Stimulated activated CD8-positive, alpha-beta memory T cell treated with anti-CD3 and anti-CD28 coated beads, Interleukin-4, amount 100 ng/mL, for 24 hours (primary cell): ENCODE data around the gene ZDHHC14.

ENCODE experiments used
- DNase-seq: peaks from one replicate; pipeline ENCODE4 v3.0.0-alpha.2; 2020; ENCODE audit warnings: low read depth

Gene ZDHHC14

DNA sequence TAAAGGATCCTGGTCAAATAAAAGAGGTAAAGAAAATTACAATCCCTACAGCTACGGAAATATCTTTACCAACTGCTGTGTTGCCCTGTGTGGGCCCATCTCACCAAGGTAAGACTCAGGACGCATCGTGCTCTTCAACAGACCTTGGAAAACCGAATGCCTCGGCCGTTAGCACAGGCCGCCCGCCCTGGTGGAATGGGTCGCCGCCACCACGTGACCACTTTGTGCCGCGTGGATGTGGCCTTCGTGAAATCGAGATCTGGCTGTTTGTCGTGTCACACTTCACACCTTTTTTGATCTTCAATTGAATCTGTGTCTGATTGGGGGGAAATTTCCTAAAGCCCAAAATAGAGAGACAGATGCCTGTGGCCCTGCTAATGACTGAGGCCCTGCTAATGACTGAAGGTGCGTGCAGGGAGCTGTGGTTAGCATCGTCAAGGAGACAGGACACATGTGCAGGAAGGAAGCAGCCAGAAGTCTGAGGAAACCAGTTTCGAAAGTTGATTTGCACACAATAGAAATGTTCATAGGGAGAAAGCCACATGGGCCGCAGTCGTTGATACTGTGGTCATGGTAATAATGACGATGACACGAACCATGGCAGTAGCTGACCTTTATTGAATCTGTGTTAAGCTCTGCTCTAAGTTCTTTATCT lies 266.4 kb downstream of the ZDHHC14 start:
- DNase-seq = no peak

DNA sequence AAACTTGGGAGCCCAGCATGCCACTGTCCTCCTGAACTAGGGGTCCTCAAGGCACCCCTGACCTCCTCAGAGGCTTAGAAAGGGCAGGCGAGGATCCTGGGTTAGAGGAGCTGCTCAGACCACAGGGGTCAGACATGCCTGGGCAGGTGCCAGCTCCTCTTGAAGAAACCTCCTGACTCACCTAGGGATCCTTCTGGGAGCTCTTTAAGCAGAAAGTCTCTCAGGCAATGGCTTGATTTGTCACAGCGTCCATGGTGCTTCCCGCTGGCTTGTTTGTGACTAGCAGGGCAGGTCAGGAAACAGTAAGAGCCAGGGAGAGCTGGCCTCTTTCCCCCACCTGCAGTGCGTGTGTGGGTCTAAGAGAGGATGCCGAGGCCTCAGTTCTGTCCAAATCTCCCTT lies 267.6 kb downstream of the ZDHHC14 start:
- DNase-seq = no peak

DNA sequence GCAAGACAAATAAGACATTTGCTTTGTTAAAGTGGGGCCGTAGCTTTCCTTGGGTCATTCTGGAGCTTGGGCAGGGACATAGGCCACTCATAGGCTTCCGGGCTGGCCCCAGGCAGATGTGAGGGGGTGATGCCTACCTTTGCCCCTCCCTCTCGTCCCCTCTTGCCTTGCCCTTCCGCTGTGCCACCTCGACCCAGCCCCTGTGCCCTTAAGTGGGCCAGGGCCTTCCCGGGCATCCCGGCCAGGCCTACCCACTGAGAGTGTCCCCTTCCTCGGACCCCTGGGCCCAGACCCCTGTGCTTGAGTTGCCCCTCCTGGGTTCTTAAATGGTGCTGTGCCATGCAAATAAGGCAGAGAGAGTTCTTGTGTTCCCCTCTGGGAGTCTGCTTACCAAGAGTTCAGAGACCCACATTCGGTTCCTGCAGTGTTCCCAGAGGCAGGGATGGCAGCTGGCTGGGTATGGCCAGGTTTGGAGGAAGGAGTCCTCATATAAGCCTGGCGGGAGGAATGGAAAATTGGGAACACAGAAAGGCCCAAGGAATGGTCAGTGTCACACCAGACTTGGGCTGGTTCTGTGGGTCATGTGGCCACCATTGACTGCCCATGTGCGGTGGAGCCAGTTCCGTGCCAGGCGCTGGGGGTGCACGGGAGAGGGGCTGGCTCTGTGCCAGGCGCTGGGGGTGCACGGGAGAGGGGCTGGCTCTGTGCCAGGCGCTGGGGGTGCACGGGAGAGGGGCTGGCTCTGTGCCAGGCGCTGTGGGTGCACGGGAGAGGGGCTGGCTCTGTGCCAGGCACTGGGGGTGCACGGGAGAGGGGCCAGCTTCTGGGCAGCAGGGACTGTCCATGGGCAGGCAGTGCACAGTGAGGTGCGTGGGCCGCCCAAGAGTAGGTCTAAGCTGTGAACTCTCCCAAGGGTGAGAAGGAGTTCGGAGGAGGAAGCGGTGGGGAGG lies 268.6 kb downstream of the ZDHHC14 start:
- DNase-seq = no peak

DNA sequence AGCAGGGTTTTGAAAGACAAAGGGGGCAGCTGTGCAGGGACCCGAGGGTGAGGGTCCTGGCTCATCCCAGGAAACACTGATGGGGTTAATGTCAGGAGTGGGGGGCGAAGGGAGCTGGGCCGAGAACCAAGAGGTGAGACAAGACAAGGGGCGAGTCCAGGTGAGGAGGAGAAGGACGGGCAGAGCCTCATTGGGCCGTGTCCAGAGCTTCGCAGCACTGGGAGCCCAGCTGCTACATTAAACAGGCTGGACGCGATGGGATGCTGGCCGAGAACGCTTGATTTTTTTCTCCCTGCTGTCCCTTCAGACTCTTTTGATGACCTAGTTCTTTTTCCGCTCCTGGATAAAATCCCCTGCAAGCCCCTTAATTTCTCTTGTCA lies 269.3 kb downstream of the ZDHHC14 start:
- DNase-seq = no peak

DNA sequence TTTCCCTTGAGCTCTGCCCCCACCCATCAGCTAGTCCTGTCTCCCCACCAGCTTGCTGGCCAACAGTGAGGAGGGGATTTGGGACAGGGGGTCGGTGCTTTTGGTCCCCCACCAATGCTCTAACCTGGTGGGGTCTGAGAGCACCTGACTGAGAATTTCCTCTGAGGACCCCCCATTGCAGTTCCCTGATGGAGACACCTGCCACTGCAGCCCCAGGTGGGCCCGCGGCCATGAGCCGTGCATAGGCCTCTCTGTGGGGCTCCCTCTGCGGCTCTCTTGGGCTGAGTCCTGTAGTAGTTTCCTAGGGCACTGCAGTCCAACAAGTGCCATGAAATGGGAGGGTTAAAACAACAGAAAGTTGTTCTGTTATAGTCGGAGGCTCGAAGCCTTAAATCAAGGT lies 269.8 kb downstream of the ZDHHC14 start:
- no peak for DNase-seq

DNA sequence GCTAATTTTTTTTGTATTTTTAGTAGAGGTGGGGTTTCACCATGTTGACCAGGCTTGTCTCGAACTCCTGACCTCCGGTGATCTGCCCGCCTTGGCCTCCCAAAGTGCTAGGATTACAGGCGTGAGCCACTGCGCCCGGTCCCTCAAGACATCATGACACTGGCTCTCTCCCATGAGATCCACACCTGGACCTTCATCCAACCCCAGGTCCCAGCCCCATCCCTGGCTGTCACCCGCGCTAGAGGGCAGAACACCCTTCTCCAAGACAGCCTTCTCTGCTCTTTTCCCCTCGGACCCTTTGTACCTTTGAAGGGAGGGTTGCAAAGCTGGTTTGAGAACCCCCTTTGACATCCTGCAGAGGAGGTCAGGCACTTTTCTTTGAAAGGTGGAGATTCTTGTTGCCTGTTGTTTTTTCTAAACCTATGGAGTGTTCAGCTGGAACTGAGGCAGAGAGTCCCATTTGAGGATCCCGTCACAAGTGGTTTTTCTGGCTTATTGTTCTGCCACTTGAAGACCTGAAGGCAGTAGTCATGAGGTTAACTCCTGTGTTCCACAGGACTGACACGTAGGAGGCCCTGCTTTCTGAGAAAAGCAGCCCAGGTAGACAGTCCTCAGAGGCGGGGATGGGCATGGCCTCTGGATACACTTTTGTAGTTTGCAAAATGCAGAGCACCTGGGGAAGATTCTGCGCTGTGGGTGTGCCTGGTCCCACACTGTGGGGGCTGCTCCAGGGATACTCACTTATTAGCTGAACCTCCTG lies 270.9 kb downstream of the ZDHHC14 start:
- DNase-seq = no peak

DNA sequence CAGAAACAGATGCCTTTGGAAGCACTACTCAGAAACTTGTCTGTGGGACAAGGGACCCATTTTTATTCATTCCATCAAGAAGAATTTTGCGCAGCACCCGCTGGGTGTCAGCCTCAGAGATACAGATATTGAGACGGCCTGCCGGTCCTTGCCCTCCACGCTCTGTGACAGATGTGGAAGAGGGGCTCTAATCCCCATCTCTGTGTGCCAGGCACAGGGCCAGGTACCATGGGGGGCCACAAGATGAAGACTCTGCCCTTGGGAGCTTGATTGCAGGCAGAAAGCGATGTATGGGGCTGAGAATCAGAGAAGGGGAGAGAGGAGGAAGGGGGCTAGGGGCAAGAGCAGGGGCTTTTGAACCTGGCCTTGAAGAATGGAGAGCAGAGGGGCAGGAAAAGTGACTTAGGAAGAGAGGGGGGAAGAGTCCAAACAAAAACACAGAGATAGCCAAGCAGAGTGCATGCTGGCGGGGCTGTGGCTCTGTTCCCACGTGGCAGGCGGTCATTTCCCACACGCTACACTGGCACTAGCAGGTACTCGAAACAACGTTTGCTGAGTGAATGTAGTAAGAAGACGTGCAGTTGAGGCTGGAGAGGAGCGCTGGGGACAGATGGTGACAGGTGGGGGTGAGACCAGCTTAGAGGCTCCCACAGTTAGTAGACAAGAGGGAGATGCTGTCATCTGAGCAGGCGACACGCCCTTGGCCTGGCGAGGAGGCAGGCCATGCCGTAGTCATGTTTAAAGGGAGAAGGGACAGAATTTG lies 271.8 kb downstream of the ZDHHC14 start:
- DNase-seq = no peak

DNA sequence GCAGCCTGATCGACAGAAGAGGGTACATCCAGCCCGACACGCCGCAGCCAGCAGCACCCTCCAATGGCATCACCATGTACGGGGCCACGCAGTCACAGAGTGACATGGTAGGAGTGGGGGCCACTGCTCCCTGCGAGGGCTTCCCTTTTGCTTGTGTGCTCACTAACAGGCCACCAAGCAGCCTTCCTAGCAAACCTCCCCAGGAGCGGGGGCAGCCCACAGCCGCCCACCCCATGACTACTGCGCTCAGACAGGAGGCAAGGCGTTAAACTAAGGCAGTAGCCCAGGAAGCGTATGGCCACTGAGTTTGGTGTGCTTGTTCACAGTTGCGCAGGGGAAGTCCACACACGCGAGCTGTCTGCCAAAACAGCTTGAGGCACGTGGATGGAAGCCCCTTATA lies 272.5 kb downstream of the ZDHHC14 start:
- DNase-seq = no peak

DNA sequence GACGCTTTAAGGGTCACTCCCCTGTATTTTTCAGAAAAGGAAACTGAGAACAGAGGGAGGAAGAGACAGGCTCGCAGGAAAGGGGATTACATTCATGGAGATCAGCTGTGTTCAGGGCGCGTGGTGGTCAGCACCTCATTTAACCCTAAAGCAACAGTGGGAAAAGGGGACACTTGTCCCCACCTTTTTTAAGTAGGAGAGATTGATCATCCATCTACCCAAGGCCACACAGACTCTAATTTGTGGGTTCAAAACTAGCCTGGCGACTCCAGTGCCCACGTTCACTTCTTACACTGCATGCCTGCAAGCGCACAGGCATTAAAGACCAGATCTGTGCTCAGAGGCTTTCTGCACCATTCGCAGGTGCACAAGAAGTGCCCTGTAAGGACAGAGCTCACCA lies 274.1 kb downstream of the ZDHHC14 start:
- no peak for DNase-seq

DNA sequence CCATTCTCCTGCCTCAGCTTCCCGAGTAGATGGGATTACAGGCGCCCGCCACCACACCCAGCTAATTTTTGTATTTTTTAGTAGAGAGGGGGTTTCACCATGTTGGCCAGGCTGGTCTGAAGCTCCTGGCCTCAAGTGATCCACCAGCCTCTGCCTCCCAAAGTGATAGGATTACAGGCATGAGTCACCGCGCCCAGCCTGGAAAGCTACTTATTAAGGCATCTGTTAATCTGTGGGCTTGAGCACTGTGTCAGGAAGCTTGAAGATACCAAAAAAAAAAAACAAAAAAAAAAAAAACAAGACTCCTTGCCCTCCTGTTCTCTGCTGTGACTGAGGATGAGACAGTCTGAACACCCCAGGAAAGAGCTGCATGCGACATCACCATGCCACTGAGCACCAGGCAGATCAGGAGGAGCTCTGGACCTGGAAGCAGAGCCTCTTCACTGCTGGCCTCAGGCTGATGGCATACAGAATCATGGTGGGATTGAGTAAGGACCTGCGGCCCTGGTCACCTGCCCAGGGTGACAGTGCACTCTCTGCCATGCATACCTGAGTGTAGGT lies 275.5 kb downstream of the ZDHHC14 start:
- DNase-seq = no peak

DNA sequence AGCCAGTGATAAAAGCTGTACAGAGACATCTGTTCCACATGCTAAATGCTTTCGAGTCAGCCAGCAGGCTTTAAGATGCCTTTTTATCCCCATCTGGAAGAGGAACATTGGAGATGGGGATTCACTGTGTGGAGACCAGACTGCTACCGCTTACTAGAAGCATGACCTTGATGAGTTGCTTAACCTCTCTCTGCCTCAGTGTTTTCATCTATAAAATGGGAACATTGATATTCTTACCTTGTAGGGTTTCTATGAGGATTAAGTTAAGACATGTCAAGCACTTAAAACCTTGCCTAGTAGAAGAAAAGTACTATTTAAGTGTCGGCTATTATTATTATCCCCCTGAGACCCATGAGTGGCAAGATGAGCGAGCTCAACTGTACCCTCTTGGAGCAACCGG lies 276.8 kb downstream of the ZDHHC14 start:
- DNase-seq = no peak

DNA sequence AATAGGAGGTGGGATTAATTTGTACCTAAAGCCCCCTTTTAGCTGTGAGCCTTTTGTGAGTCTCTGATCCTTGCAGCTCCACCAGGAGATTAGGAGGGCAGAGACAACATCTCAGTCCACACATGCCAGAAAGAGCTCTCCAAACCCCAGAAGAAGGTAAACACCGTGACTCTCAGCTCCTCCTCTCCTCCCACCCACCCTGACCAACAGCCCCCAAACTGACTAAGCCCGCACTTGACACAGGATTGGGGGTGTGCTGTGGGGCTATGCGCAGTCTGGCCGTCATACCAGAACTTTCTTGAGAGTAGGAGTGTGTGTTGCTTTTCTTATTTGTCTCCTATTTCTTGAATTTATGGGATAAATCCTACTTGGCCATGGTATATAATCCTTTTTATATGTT lies 277.3 kb downstream of the ZDHHC14 start:
- DNase-seq = no peak

DNA sequence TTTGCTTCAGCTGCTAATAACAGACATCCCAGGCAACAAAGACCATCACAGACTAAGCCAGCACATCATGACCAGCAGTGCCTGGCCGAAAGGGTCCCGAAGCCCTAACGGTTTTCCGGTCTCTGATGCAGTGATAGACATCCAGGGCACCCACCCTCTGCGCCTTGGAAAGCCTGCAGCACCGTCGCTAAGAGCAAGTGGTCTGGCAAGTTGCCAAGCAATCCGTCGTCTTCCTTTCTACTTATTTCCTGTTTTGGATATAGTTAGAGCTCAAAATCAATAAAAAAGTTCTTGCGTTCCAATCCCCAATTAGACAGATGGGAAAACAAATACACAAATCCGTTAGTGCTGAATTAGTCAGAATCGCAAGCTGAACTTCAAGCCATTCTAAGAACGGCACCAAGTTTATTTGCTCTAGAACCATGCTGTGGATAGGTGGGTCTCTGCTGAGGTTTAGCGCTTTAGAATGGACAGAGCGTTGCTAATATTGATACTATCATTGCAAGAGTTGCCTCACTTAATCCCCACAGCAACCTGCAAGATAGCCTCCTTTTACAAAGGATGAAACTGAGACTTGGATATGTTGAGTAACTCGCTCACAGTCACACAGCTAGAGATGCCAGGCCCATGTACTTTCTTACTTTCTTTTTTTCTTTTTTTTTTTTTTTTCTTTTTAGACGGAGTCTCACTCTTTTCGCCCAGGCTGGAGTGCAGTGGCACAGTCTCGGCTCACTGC lies 278.7 kb downstream of the ZDHHC14 start:
- no peak for DNase-seq

DNA sequence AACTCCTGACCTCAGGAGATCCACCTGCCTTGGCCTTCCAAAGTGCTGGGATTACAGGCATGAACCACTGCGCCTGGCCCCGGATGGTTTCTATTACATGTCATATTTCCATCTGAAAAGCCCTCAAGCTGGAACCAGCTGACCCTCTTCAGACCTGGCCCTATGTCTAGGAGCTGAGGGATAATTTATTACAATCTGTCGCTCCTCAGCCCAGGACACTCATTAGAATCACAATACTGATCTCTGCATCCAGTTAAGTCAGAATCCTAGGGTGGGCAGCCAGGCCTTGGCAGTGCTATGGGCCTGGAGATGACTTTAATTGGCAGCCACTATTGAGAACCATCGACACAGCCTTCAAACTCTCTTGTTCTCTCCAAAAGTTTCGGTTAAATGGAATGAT lies 279.4 kb downstream of the ZDHHC14 start:
- DNase-seq = no peak

DNA sequence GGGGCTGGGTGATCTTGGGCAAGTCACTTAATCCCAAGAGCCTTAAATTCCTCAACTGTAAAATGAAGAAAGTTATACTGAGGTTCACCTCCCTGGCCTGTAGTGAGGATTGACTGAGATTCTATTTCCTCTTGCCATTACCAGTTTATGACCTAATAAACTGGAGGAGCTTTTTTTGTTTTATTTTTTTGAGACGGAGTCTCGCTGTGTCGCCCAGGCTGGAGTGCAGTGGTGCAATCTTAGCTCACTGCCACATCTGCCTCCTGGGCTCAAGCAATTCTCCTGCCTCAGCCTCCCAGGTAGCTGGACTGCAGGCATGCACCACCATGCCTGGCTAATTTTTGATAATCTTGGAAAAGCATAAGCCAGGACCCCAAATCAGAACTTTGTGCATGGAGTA lies 280.7 kb downstream of the ZDHHC14 start:
- no peak for DNase-seq

DNA sequence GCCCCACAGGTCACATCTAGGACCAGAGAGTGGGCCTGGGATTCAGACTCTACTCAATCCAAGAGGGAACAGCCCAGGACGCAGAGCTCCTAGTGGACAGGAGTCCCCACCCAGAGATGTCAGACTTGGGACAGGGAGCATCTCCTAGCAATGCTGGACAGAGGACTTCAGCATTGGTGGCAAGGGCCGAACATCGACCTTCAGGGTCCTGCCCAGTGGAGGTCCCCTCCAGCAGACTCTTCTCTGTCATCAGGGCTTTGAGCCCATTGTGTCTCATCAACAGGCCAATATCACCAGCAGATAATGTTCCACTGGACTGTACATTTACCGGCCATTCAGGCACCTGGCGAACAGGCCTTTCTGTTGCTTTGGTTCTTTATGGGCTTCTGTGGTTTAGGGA lies 282.3 kb downstream of the ZDHHC14 start:
- no peak for DNase-seq

DNA sequence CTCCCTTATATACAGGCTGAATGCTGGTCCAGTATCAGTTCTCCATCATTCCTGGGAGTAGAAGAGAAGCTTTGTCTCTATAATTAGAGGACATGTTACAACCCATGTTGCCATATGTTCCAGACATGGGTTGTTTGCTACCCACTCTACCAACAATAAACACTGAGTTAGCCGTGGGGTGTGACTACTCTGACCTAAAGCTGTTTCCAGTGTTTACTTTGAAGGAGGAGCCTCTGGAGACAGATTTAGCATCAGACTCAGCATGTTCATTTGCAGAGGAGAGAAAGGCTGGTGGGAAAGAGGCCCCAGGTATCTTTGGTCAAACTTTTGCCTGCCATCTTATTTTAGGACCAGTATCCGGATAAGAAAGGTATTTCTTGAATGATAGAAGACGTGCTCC lies 284.2 kb downstream of the ZDHHC14 start:
- no peak for DNase-seq

DNA sequence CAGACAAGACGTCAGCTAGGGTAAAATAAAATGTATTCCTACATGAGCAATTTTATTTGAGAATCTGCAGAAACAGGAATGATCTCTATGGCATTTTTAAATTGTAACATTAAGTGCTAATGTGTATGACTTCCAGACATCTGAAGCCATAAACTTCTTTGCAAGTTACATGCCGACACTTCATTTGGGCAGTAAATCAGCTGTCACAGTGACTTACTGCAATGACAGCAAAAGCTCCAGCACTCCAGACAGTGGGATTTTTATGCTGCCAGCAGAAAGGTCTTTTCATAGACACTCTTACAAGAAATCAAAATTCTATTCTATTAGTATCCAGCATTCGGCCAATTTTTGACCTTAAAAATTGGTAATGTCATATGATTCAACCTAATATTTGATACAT lies 285.7 kb downstream of the ZDHHC14 start:
- no peak for DNase-seq

DNA sequence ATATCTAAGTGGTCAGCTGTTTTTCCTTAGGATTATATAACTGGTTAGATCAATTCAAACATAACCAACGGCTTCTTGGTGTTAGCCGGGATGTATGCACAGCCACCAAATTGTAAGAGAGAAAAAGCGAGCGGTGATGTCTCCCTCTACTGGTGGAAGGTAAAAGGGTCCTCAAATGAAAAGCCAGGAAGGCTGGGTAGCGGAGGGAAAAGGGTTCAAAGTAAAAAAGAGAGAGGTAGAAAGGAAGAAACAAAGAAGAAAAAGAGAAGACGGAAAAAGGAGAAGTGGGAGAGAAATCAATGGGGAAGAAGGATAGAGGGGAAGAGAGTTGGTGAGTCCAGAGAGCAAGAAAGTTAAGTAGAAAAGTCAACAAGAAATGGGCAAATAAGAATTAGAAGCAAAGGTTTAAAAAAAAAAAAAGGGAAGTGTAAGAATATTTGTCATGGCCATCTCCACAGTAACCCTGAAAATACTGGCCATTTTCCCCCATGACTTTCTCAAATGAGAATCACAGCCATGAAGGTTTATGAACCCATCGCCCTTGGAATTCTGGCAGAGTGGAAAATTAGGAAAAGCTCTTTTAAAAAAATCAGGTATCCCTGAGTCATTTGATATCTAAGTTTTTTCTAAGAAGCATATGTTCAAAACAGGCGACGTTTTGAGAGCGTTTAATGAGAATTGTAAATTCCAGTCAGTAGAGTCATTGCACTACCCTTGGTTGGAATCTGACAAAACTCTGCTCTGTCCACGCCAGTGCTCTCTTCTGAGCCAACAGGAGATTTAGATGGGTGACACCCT lies 286.4 kb downstream of the ZDHHC14 start:
- peak; percentile 28 for DNase-seq

DNA sequence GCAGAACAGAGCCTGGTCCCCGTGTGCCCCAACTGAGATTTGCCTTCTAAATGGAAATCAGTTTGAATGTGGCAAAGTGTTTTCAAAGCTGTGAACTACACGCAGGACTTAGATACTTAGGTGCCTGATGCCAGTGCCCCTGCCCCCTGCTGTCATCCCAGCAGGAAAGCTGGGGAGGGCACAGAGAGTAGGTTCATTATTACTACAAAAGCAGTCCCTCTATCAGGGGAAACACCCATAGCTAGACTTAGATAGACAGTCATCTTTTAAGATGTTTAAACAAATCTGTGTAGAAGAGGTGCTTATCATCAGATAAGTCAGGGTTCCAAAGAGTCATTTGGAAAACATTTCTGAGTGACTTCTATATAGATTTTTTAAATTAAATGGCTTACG lies 287.0 kb downstream of the ZDHHC14 start:
- DNase-seq = no peak
